ENCODE results near the gene MAPK8IP3.
"Not testable (repeated sequence)": the region's sequence is repeated elsewhere in the genome, so short reads cannot be mapped to it uniquely, and the experiment has no call there.

Gene MAPK8IP3

GRCh38 chr16:1710811-1711507 is 5.0 kb downstream of the MAPK8IP3 start:
- no peak for DNase-seq

GRCh38 chr16:1712791-1713261 is 6.8 kb downstream of the MAPK8IP3 start:
- no peak for DNase-seq

DNA sequence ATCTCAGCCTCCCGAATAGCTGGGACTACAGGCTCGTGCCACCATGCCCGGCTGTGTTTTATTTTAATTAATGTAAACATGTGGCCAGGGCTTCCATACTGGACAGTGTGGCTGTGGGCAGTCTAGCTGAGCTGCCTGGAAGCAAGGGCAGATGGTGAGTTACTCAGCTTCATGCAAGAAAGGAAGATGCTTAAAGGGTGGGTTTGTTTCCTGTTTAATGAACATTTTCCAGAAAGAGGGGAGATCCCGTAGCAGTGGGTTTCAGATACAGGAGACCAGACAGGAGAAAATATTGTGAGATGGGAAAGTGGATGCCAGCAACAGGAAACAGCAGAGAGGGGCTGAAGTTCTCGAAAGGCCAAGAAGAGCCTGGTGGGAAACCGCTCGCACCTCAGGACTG is 7.3 kb downstream of the MAPK8IP3 start:
- DNase-seq, result no peak

DNA sequence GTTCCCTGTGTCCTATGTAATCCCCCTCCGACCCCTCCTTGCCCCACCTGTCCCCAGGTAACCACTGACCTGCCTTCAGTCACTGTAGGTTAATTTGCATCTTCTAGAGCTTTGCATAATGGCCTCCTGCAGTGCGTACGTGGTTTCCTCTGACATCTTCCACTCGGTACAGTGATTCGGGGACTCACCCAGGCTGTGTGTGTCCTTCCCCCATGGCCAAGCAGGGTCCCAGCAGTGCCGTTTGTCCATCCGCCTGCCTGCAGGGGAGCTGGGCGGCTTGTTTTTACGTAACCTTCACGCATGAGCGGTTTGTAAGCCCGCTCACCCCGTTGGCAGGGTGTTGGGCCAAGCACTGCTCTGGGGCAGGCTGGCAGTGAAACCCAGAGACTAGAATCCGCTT is 7.9 kb downstream of the MAPK8IP3 start:
- DNase-seq, result no peak

- DNase-seq, result no peak
These were observed 9.2 kb downstream of the MAPK8IP3 start for GRCh38 chr16:1715220-1715619.

- not testable (repeated sequence) for DNase-seq
These were observed 12.2 kb downstream of the MAPK8IP3 start for GRCh38 chr16:1718236-1718635.

- DNase-seq, result peak in 1 of 6 experiments; percentile 15
These were observed 13.7 kb downstream of the MAPK8IP3 start for GRCh38 chr16:1719559-1720229.

GRCh38 chr16:1721372-1721771 is 15.4 kb downstream of the MAPK8IP3 start:
- DNase-seq, result no peak

GRCh38 chr16:1723450-1724147 is 17.6 kb downstream of the MAPK8IP3 start:
- DNase-seq, result peak in 4 of 6 experiments; percentile 10 to 49 (median 34)

DNA sequence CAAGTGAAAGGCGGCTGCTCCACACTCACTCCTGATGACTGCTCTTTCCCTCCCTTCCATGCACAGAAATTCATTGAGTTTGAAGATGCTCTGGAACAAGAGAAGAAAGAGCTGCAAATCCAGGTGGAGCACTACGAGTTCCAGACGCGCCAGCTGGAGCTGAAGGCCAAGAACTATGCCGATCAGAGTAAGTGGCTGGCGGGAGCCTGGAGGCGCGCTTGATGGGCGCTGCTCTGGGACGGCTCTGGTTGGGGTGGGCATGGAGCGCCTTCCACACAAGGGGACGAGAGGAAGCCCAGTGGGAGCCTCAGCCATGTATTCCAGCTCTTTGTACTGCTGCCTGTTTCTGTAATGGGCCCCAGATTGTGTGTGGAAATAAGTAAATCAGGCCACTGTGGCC is 18.5 kb downstream of the MAPK8IP3 start:
- no peak for DNase-seq

DNA sequence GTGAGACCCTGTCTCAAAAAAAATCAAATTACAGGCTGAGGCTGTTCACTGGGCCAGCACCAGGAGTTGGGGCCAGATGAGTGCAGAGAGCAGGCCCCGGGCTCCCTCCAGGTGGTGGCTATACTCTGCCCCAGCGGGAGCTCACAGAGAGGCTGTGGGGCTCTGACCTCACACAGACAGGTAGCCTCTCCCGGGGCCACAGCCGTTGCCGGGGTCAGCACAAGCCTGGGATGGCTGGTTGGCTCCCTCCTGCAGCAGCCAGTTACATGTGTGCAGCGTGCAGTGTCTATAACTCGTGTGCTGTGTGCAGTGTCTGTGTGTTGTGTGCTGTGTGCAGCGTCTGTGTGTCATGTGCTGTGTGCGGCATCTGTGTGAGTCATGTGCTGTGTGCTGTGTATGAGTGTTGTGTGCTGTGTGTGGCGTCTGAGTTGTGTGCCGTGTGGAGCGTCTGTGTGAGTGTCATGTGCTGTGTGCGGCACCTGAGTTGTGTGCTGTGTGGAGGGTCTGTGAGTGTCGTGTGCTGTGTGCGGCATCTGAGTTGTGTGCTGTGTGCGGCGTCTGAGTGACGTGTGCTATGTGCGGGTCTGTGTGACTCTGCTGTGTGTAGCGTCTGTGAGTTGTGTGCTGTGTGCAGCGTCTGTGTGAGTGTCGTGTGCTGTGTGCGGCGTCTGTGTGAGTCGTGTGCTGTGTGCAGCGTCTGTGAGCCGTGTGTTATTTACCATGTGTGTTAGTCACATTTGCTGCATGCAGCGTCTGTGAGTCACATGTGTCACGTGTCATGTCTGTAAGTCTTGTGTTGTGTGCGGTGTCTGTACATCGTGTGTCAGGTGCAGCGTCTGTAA is 20.9 kb downstream of the MAPK8IP3 start:
- DNase-seq, result no peak

- DNase-seq, result no peak
These were observed 21.9 kb downstream of the MAPK8IP3 start for GRCh38 chr16:1727651-1728624.

DNA sequence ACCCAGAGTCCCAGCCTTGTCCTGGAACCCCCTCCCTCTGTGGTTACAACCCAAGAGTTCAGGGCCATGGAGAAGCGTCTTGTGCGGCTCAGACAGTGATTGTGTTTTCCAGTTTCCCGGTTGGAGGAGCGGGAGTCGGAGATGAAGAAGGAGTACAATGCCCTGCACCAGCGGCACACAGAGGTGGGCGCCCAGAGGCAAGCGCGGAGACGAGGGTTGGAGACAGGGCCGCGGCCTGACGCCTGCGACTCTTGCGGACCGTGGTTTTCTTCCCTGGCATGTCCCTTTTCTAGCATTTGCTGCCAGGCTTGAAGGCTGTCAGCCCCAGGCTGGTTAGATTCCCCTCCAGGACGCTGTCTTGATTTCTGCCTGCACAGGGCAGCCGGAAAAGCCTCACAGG is 23.0 kb downstream of the MAPK8IP3 start:
- no peak for DNase-seq

- no peak for DNase-seq
These were observed 23.4 kb downstream of the MAPK8IP3 start for GRCh38 chr16:1729445-1729844.

GRCh38 chr16:1731073-1731472 is 25.1 kb downstream of the MAPK8IP3 start:
- DNase-seq, result no peak

- DNase-seq, result no peak
These were observed 25.6 kb downstream of the MAPK8IP3 start for GRCh38 chr16:1731603-1732002.

- DNase-seq, result no peak
These were observed 26.1 kb downstream of the MAPK8IP3 start for GRCh38 chr16:1732071-1732470.

GRCh38 chr16:1732551-1732987 is 26.6 kb downstream of the MAPK8IP3 start:
- not testable (repeated sequence) for DNase-seq

DNA sequence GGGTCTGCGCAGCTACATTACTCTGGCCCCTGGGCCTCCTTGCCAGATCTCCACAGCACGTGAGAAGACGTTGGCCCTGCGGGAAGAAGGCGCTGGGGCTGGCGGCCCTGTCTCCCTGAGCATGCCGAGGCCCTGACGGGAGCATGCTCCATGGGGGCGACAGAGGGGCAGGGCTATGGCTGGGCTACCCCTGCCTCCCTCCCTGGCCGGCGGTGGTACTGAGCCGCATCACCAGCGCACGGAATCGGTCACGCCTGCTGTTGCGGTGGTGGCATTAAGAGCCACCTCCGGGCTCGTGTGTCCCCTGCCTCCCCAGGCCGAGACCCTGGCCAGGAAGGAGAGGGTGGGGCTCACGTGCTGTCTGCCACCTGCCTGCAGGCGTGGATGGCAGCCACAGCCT is 28.1 kb downstream of the MAPK8IP3 start:
- DNase-seq, result no peak

DNA sequence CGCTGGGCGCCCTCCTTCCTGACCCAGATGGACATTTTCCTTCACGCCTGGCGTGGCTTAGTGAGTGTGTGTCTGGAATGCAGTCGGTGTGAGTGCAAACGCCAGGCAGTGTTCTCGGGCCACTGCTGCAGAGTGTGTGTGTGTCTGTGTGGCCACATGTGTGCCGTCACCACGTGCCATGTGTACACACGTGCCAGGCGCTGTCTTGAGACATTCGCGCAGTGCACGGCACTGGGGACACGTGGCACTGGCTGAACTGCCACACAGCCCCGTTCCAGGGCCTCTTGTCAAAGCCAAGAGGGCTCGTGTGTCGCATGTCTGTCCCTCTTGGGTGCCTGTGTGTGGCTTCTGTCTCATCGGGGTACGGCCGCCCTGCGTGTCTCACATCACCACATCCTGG is 28.8 kb downstream of the MAPK8IP3 start:
- DNase-seq, result no peak

DNA sequence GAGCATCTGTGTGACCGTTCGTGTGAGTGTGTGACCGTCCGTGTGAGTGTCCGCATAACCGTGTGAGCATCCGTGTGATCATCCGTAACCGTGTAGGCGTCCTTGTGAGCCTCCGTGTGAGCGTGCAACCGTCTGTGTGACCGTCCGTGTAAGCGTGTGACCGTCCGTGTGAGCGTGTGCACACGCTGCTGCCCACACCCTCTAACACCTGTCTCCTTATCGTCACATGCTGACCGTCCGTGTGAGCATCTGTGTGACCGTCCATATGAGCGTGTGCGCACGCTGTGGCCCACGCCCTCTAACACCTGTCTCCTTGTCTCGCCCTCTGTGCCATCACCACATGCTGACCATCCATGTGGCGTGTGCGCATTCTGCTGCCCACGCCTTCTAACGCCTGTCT is 34.2 kb downstream of the MAPK8IP3 start:
- DNase-seq, result no peak
